Cardiac fibroblast (primary cell): ENCODE data around the gene SRPRB.

Experiments
- DNase-seq, 2 donors: peaks; one replicate each; pipeline versions ENCODE4 v3.0.0 to v3.0.0-alpha.2; 2010; ENCODE audit warnings: low read depth in 2 of 2
- H3K4me3 ChIP-seq, 2 donors: replicated peaks in 1 of 2; 1 replicate in 1 of 2; 2 replicates in 1 of 2; pipeline ENCODE4 v1.5.1; 2011; ENCODE audit warnings: low read depth in 2 of 2, low read length in 2 of 2, mild to moderate bottlenecking in 2 of 2, moderate library complexity in 1 of 2
- TF ChIP-seq, protein P1 (sequence below): IDR thresholded peaks from one replicate; pipeline ENCODE4 v1.5.1; 2011; ENCODE audit warnings: low read depth, mild to moderate bottlenecking, low read length, inconsistent platforms

SRPRB gene

DNA sequence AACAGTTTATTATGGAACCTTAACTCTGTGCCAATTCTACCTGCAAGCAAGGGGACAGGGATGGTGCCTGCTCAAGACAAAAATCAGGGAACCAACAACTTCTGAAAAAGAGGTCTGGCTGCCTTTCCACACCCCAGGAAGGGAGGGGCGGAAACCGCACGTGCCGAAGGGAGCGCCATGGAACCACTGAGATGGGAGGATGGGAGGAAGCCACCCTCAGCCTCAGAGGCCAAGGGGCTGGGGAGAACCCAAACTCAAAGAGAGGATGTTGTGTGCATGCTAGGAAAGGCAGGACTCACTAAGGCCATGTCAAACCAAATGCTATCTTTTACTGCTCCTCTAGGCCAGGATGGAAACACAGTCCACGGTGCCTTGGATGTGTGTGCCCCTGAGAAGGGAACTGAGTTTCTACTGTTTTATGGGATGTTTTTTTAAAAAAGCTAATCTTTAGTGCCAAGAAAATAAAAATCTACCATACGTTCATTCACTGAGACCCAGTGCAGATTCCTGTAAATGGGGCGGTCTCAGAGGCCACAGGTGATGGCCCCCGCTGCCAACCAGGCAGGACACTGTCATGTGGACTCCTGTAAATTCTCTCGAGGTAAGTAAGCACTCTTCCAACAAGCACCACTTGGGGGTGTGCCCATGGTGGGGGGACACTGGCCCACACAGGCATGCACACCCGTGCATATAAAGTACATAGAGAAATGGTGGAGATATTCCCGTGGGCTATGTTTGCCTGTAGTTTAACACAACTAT, 20.5 kb downstream of the SRPRB start:
- H3K4me3 ChIP-seq, result no peak overlapping the region
- TF ChIP-seq, protein P1, sequence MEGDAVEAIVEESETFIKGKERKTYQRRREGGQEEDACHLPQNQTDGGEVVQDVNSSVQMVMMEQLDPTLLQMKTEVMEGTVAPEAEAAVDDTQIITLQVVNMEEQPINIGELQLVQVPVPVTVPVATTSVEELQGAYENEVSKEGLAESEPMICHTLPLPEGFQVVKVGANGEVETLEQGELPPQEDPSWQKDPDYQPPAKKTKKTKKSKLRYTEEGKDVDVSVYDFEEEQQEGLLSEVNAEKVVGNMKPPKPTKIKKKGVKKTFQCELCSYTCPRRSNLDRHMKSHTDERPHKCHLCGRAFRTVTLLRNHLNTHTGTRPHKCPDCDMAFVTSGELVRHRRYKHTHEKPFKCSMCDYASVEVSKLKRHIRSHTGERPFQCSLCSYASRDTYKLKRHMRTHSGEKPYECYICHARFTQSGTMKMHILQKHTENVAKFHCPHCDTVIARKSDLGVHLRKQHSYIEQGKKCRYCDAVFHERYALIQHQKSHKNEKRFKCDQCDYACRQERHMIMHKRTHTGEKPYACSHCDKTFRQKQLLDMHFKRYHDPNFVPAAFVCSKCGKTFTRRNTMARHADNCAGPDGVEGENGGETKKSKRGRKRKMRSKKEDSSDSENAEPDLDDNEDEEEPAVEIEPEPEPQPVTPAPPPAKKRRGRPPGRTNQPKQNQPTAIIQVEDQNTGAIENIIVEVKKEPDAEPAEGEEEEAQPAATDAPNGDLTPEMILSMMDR, result no peak
- no peak for DNase-seq

DNA sequence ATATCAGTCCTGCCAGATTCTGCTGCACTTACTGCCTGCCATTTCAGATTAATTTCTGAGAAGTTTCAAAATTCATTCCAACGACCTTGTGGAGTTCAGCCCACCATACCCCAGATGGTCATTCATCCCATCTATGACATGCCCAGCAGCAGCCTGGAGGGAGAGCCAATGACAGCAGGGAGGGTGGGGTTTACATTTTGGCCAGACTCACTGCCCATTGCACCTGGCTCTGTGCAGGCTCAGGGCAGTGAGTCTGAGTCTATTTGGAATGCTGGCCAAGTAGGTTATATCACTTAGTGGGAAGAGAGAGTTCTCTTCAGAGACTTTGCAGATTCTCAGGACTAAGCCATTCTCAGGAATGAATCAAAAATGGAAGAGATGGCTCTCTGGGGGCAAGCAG, 21.5 kb downstream of the SRPRB start:
- DNase-seq, result no peak
- H3K4me3 ChIP-seq, result no peak overlapping the region
- TF ChIP-seq, protein P1, result no peak

DNA sequence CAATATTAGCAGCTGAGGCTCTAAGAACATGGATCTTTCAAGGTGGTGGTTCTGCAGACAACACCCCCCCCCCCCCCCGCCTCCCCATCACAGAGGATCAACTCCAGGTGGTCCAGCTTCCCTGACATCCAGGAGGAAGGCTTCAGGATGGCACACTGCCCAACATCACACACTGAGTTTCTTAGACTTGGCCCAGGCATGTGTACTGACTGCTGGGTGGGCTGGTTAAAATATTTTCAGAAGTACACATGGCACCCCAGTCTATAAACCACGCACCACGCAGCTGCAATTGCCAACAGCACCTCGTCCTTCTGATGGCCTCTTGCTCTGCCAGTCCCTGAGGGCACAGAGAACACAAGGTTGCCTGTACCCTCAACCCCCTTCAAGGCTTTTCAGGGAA, 22.1 kb downstream of the SRPRB start:
- no peak for DNase-seq
- no peak overlapping the region for H3K4me3 ChIP-seq
- TF ChIP-seq, protein P1, result no peak

DNA sequence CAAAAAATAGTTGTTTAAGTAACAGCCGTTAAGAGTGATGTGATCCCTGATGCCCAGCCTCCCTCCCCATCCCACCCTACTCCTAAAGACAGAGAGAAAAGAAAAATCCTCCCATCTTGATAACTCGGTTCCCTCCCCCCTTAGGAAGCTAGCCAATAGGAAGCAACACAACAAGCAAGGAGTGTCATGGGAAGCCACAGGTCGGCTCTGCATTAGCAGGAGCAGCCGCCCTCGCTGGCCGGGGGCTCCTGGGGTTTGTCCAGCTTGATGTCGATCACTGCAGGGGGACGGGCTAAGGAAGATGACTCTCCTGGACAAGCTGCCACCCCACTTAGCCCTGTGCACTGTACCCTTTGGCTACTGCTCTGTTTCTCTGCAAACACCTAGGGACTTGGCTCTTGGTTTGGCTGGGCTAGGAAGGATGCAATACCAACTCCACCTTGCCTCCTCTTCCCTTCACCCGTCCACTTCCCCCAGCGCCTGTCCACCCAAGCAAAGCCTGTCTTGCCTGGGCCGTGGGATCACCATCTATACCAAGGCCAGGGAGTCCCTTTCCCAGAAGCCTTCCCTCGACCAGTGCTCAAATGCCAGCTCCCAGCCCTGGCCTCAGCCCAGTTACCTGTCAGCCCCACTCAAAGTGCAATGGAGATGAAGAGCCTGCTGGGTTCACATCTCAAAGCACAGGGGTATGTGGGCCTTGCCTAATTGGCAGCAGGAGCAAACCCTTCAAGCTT, 23.1 kb downstream of the SRPRB start:
- no peak overlapping the region for H3K4me3 ChIP-seq
- TF ChIP-seq, protein P1, result no peak
- DNase-seq, result no peak

DNA sequence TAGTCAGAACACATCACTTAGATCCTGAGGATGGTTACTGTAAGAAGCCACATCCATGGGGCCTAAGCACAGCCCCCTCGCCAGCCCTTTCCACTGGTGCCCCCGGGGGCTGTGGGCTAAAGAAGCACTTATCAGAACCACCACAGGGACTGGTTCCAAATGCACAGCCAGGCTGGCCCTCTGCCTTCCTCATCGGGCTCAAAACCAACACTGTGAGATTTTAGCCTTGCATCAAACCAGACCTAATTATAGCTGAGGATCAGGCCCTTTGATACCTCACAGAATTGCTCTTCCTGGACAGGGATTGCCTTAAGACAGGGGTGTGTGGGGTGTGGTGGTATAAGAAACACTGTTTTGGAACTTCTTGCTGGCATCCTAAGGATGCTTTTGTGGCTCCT, 23.7 kb downstream of the SRPRB start:
- no peak for DNase-seq
- TF ChIP-seq, protein P1, result no peak
- no peak overlapping the region for H3K4me3 ChIP-seq

DNA sequence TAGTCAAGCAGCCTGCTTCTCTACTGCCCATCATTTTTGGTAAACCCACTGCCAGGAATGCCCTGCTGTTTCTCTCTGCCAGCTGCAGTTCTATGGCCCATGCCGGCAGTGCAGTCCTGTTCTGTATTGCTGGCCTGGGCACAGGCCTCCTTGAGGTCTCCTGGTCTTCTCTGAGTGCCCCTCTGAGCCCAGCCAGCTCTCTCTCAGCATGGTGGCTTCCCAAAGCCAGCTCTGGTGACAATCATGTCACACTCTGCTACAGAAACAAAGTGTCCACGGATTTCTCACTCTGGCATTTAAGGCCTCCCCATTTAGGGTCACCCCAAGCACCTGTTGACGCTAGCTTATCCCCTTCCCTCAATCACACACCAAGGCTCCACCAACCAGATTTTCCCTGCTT, 24.5 kb downstream of the SRPRB start:
- DNase-seq, result no peak
- TF ChIP-seq, protein P1, result no peak
- no peak overlapping the region for H3K4me3 ChIP-seq
